MV-4-11 (cell line): ENCODE data around the gene ATG2B.
"Not testable (repeated sequence)": the region's sequence is repeated elsewhere in the genome, so short reads cannot be mapped to it uniquely, and the experiment has no call there.

Experiments used
- DNase-seq: peaks from one replicate; lab custom pipeline; 2025; lab: John Stamatoyannopoulos, UW

ATG2B gene

GRCh38 chr14:96373538-96373937 is 10.4 kb upstream of the ATG2B start:
- no peak for DNase-seq

GRCh38 chr14:96370528-96370927 is 7.4 kb upstream of the ATG2B start:
- no peak for DNase-seq

- DNase-seq: peak; percentile 64
Observed at GRCh38 chr14:96368534-96368933, 5.4 kb upstream of the ATG2B start.

- DNase-seq: no peak
Observed at GRCh38 chr14:96364962-96365361, 1.8 kb upstream of the ATG2B start.

GRCh38 chr14:96363751-96364336 is 703 bp upstream of the ATG2B start:
- peak; percentile 60 for DNase-seq

- DNase-seq: peak; percentile 59
Observed at GRCh38 chr14:96362071-96362964, 823 bp downstream of the ATG2B start.

- no peak for DNase-seq
Observed at GRCh38 chr14:96359959-96360358, 3.2 kb downstream of the ATG2B start.

GRCh38 chr14:96357216-96357615 is 5.9 kb downstream of the ATG2B start:
- DNase-seq: no peak

GRCh38 chr14:96354246-96354645 is 8.9 kb downstream of the ATG2B start:
- DNase-seq: no peak

- no peak for DNase-seq
Observed at GRCh38 chr14:96352708-96353107, 10.4 kb downstream of the ATG2B start.

- no peak for DNase-seq
Observed at GRCh38 chr14:96351986-96352385, 11.2 kb downstream of the ATG2B start.

GRCh38 chr14:96349286-96350075 is 13.7 kb downstream of the ATG2B start:
- no peak for DNase-seq

GRCh38 chr14:96347957-96348356 is 15.2 kb downstream of the ATG2B start:
- DNase-seq: not testable (repeated sequence)

- DNase-seq: no peak
Observed at GRCh38 chr14:96345669-96346068, 17.5 kb downstream of the ATG2B start.

GRCh38 chr14:96341323-96341722 is 21.8 kb downstream of the ATG2B start:
- DNase-seq: no peak

GRCh38 chr14:96338551-96338950 is 24.6 kb downstream of the ATG2B start:
- DNase-seq: no peak

- no peak for DNase-seq
Observed at GRCh38 chr14:96324219-96324618, 38.9 kb downstream of the ATG2B start.

- no peak for DNase-seq
Observed at GRCh38 chr14:96320605-96321004, 42.5 kb downstream of the ATG2B start.

- DNase-seq: no peak
Observed at GRCh38 chr14:96318836-96319235, 44.3 kb downstream of the ATG2B start.

- DNase-seq: no peak
Observed at GRCh38 chr14:96316087-96316486, 47.1 kb downstream of the ATG2B start.

- no peak for DNase-seq
Observed at GRCh38 chr14:96310906-96311305, 52.2 kb downstream of the ATG2B start.

- no peak for DNase-seq
Observed at GRCh38 chr14:96309896-96310330, 53.2 kb downstream of the ATG2B start.
